Measurements from ENCODE around the gene TMEM45A.

GRCh38 chr3:100535610-100535943 lies 43.2 kb downstream of the TMEM45A start:
- TF ChIP-seq CTCF (IDR thresholded peaks at IDR 0.05) (no peak), POLR2A (IDR thresholded peaks at IDR 0.05) (no peak)
